SK-N-MC (cell line): ENCODE measurements around the gene DMGDH.

ENCODE experiments used
- DNase-seq: peaks from one replicate; pipeline ENCODE4 v3.0.0-alpha.2; 2011; ENCODE audit warnings: low read depth, low spot score
- H3K27ac ChIP-seq: fragments of 200-600 bp; sonication (generic); 2 replicates; pipeline ENCODE4 v1.5.1; 2016; ENCODE audit warnings: mixed run types
- H3K36me3 ChIP-seq: fragments of 200-600 bp; sonication (generic); 2 replicates; pipeline ENCODE4 v1.6.1; 2017; ENCODE audit warnings: antibody characterized with exemption, low read length, mixed read lengths; ENCODE audit not compliant: insufficient read depth
- H3K4me3 ChIP-seq: fragments of 200-600 bp; sonication (generic); 2 replicates; pipeline ENCODE4 v1.5.1; 2016
- H3K9ac ChIP-seq: fragments of 200-600 bp; sonication (generic); 2 replicates; pipeline ENCODE4 v1.8.0; 2017; ENCODE audit warnings: mixed run types, mixed read lengths; ENCODE audit not compliant: insufficient read length
- H3K9me3 ChIP-seq: fragments of 200-600 bp; sonication (generic); 2 replicates; pipeline ENCODE4 v1.6.1; 2017; ENCODE audit warnings: low read depth, mild to moderate bottlenecking, antibody characterized with exemption, low read length, moderate library complexity, mixed read lengths
- EZH2 ChIP-seq: fragments of 200-600 bp; sonication (generic); IDR thresholded peaks from one replicate; pipeline ENCODE4 v1.6.1; 2017; ENCODE audit warnings: antibody characterized with exemption
- FOXP2 ChIP-seq: optimal IDR thresholded peaks from 2 replicates; pipeline ENCODE3; 2011; ENCODE audit warnings: mild to moderate bottlenecking, moderate library complexity; ENCODE audit not compliant: insufficient read depth; ENCODE audit errors: extremely low read length, control extremely low read depth
- POLR2AphosphoS5 ChIP-seq: IDR thresholded peaks from 2 replicates; pipeline ENCODE4 v1.6.1; 2012; ENCODE audit warnings: mild to moderate bottlenecking, low read depth, low read length, borderline replicate concordance

The DMGDH gene

DNA sequence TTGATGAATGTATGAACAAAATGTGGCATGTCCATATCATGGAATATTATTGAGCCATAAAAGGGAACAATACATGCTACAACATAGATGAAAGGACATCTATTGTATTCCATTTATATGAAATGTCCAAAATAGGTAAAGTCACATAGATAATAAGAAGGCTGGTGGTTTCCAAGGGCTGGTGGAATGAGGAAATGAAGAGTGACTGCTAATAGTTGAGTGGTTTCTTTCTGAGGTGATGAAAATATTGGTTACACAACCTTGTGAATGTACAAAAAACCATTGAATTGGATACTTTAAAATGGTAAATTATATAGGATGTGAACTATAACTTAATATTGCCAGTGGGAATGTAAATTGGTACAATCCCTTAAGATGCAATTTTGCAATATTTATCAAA lies 89.6 kb downstream of the DMGDH start:
- Histone ChIP-seq H3K4me3 (no peak overlapping the region), H3K36me3 (no peaks in the 10 kb centered on the region), H3K9ac (no peak overlapping the region), H3K27ac (no peak overlapping the region), H3K9me3 (no peaks in the 10 kb centered on the region)
- TF ChIP-seq FOXP2 (no peak), EZH2 (no peak), POLR2AphosphoS5 (no peak)
- DNase-seq: no peak

DNA sequence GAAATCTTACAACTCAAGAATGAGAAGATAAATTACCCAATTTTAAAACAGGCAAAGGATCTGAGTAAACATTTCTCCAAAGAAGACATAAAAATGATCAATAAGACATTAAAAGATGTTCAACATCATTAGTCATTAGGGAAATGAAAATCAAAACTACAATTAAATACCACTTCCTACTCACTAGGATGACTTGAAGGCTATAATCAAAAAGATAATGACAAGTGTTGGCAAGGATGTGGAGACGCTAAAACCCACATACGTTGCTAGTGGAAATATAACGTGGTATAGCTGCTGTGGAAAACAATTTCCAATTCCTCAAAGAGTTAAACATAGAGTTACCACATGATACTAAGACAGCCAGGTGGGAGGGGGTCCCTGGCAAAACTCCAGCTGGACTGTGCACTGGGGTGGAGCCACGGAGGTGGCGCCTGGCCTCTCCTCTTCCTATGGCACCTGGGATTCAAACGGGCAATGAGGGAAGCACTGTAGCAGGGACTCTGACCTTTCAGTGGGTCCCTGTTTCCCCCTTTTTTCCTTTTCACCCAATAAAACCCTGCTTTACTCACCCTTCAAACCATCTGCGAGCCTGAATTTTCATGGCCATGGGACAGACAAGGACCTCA lies 90.2 kb downstream of the DMGDH start:
- Histone ChIP-seq H3K36me3 (no peaks in the 10 kb centered on the region), H3K4me3 (no peak overlapping the region), H3K27ac (no peak overlapping the region), H3K9ac (no peak overlapping the region), H3K9me3 (no peaks in the 10 kb centered on the region)
- TF ChIP-seq EZH2: no peak
- no peak for DNase-seq

DNA sequence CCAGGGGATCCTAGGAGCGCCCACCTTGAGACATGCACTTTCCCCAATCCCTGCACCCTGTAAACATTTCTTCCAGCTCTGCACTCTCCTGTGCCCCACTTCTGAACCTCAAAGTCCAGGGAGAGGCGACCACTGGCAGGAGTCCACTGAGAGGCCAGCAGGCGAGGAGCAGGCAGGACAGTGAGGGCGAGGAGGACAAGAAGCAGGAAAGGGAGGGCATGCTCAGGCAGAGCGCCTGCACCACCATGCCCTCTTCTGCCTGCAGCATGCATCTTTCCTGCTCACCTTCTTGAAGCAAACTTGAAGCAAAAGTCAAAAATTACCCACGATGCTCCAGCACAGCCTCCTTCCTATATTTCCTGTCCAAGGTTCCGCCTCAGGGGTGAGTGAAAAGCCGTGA lies 94.4 kb downstream of the DMGDH start:
- Histone ChIP-seq H3K36me3 (no peaks in the 10 kb centered on the region), H3K27ac (no peak overlapping the region)
- DNase-seq: no peak

DNA sequence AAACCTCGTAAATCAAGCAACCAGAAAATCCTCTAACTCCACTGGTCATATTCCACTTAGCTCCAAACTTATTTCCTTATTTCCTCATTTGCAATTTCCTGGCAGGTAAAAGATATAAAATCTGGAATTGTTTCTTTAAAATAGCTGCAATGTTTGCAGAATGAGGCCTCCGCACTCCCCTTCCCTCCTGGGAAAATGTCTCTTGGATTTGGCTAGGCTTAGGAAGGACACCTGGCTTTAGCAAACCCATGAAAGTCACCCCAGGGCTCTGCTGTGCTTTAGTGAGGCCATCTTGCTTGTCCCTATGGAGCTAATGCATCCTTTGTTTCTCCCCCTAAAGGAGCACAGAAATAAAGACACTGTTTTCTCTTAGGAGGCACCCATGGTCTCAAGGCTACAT lies 94.9 kb downstream of the DMGDH start:
- Histone ChIP-seq H3K36me3 (no peaks in the 10 kb centered on the region), H3K27ac (no peak overlapping the region), H3K4me3 (no peak overlapping the region), H3K9me3 (no peaks in the 10 kb centered on the region), H3K9ac (no peak overlapping the region)
- TF ChIP-seq EZH2 (no peak), POLR2AphosphoS5 (no peak), FOXP2 (no peak)
- no peak for DNase-seq

More for the DNA sequence above, 94.4 kb downstream of the DMGDH start:
- Histone ChIP-seq H3K4me3 (no peak overlapping the region), H3K9ac (no peak overlapping the region), H3K9me3 (no peaks in the 10 kb centered on the region)
- TF ChIP-seq POLR2AphosphoS5 (no peak), EZH2 (no peak), FOXP2 (no peak)

DNA sequence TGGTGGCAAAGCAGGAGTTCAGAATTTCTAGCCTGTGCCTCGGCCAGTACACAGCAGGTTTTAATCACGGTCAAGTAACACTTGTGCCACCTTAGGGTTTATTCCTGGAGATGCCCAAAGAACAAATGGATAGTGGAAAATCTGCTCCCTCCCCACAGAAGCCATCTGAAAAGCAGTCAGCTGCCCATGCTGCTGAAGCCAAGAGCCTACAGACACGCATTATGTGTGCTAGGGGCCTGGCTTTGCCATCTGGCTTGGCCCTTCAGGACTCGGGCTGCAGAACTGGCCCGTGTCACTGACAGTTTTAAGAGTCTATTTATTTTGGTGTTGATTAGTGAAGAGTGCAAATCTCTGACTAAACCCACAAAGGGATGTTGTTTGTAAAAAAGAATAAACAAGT lies 95.5 kb downstream of the DMGDH start:
- TF ChIP-seq POLR2AphosphoS5 (no peak), FOXP2 (no peak), EZH2 (no peak)
- no peak overlapping the region for H3K4me3 ChIP-seq
- DNase-seq: no peak
- no peak overlapping the region for H3K27ac ChIP-seq
- H3K9me3 ChIP-seq: no peaks in the 10 kb centered on the region
- H3K9ac ChIP-seq: no peak overlapping the region
- H3K36me3 ChIP-seq: no peaks in the 10 kb centered on the region

DNA sequence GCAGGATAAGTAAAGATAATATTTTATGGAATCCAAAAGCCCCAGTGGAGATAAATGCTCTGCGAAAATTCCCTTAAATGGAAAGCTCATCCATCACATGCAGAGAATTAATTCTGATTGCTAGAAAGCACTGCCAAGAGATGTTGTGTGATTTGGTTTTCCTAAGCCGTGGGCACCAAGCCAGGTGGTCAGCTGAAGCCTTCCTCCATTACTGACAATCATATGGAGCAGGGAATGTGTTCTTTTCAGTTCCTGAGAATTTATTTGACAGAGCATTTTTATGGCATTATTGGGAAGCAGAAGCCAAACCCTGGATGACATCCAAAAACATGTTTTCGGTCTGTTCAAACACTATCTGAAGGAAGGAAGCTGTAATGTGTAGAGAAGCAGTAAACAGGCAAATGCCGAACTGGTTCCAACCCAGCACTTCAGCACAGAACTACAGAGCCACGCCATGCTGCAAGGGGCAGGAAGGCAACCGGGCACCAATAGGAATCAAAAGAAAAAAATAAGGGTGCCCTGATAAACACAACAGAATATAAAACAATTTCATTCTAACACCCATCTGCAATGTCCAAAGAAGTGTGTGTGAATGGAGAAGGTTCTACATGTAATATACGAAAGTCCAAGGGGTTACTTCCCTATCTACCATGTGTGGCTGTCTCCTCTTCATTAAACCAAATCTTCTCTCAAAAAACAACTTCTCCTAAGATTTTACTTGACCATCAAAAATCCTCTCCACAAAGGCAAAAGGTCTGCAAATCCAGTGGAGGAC lies 96.6 kb downstream of the DMGDH start:
- H3K36me3 ChIP-seq: no peaks in the 10 kb centered on the region
- no peak for DNase-seq
- H3K4me3 ChIP-seq: peak overlapping the region; percentile 70
- H3K9ac ChIP-seq: peak overlapping the region; percentile 19
- peak; percentile 86 for TF ChIP-seq FOXP2
- TF ChIP-seq POLR2AphosphoS5: no peak
- no peak for TF ChIP-seq EZH2
- H3K9me3 ChIP-seq: no peaks in the 10 kb centered on the region
- H3K27ac ChIP-seq: peak overlapping the region; percentile 63; the same call in 1 of the 2 replicates

DNA sequence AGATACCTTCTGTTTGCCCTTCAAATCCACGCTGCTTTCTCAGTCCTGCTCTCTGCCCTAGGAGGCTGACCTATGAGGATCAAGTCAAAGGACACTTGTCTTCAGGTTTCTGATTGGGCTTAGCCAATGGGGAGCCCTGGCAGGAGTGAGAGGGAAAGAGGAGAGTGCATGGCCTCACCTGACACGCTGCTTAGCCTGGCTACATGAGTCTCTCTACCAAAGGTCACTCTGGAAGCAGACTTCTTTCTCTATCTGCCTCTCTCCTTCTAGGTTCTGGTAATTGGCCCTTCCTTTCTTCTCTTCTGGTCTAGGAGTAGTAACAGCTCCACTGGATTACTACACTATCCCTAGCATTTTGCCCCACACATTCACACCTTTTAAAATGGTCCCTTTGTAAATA lies 97.5 kb downstream of the DMGDH start:
- Histone ChIP-seq H3K36me3 (no peaks in the 10 kb centered on the region), H3K9ac (no peak overlapping the region), H3K27ac (no peak overlapping the region), H3K4me3 (peak overlapping the region; percentile 70), H3K9me3 (no peaks in the 10 kb centered on the region)
- no peak for DNase-seq
- TF ChIP-seq EZH2: no peak
- no peak for TF ChIP-seq FOXP2

DNA sequence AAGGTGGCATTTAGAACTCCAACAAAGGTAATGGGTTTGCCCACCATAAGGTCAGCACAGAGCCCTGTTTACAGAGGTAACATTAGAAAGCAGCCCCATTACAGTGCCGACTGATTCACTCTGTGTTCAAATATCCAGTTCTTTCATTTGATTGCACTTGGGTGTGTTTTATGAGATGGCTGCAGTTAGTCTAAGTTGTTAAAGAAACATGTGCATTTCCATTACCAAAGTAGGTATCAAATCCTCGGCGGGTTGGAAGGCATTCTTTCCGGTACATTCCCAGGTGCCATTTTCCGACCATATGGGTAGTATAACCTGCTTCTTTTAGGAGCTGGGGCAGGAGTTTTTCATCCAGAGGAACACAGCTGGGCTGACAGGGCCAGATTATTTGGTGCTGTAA lies 100.7 kb downstream of the DMGDH start:
- no peak for TF ChIP-seq FOXP2
- no peak for TF ChIP-seq POLR2AphosphoS5
- TF ChIP-seq EZH2: no peak
- DNase-seq: no peak
- Histone ChIP-seq H3K36me3 (no peaks in the 10 kb centered on the region), H3K4me3 (no peak overlapping the region), H3K9me3 (no peaks in the 10 kb centered on the region), H3K27ac (no peak overlapping the region), H3K9ac (no peak overlapping the region)

DNA sequence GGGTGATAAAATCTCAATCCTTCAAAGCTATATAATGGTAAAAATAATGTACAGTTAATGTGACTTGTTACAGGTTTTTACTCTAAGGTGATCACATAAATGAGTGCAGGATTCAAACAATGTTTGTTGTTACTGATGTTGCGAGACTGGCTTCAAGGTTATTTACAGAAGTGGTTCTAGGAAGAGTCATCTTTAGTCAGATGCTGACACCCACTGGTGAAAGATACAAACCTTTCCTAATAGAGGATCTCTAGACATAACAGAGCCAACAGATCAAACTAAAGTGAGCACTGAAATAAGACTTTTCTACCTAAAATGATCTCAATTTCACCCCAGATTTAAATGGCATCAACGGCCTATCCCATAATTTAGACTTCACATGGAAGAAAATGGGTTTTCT lies 104.6 kb downstream of the DMGDH start:
- Histone ChIP-seq H3K36me3 (no peaks in the 10 kb centered on the region), H3K9me3 (no peaks in the 10 kb centered on the region), H3K27ac (no peak overlapping the region), H3K9ac (no peak overlapping the region), H3K4me3 (no peak overlapping the region)
- no peak for TF ChIP-seq FOXP2
- TF ChIP-seq POLR2AphosphoS5: no peak
- no peak for TF ChIP-seq EZH2
- DNase-seq: no peak
